Osteocyte (in vitro differentiated cells): ENCODE measurements around the gene FAAH. TPM values are rescaled to one million over a fixed set of nuclear protein-coding genes. Genes with fewer than 3 reads are reported as not detected.

Source experiments
- DNase-seq: peaks from one replicate; pipeline ENCODE4 v3.0.0; 2021; ENCODE audit warnings: mixed read lengths; ENCODE audit not compliant: unreplicated experiment; ENCODE audit errors: extremely low spot score
- H3K27ac Mint-ChIP-seq: one replicate; pipeline ENCODE4 v1.8.0; 2021; ENCODE audit warnings: mild to moderate bottlenecking, mixed read lengths; ENCODE audit not compliant: unreplicated experiment
- H3K27me3 Mint-ChIP-seq: one replicate; pipeline ENCODE4 v1.8.0; 2021; ENCODE audit warnings: mixed read lengths; ENCODE audit not compliant: unreplicated experiment
- H3K36me3 Mint-ChIP-seq: one replicate; pipeline ENCODE4 v1.8.0; 2021; ENCODE audit warnings: mixed read lengths; ENCODE audit not compliant: unreplicated experiment
- H3K4me1 Mint-ChIP-seq: one replicate; pipeline ENCODE4 v1.8.0; 2021; ENCODE audit warnings: mixed read lengths; ENCODE audit not compliant: unreplicated experiment
- H3K4me3 Mint-ChIP-seq: one replicate; pipeline ENCODE4 v1.8.0; 2021; ENCODE audit warnings: mild to moderate bottlenecking, moderate library complexity, mixed read lengths; ENCODE audit not compliant: unreplicated experiment
- H3K9me3 Mint-ChIP-seq: one replicate; pipeline ENCODE4 v1.8.0; 2021; ENCODE audit warnings: mixed read lengths; ENCODE audit not compliant: unreplicated experiment
- total RNA-seq: library from RNA; stranded (reverse); gene quantifications from 2 replicates; pipeline ENCODE4 v1.2.1, GENCODE V29; 2021
- TF ChIP-seq, protein P1 (sequence below): fragments of 200-600 bp; sonication (generic); IDR thresholded peaks from 2 replicates; pipeline ENCODE4 v1.5.0; 2021; ENCODE audit warnings: antibody characterized with exemption, mild to moderate bottlenecking, moderate library complexity

The FAAH gene
- total RNA-seq, 1 donor from 2014 or later: 15.3 TPM

DNA sequence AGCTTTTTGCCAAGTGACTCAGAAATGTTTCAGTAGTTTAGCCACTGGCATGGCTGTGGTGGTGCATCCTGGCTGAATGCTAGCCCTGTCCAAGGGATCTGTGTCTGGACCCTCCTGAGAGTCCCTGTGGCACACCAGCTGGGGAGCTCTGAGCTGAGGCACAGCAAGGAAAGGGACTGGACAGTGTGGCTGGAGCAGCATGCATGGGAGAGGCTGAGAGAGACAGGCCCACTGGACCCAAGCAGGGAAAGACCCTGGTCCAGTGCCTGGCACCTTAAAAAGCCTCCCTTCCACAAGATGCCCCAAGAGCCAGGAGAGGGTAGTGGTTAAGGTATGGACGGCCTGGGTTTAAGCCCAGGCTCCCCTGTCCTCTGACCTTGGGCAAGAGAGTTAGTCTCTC, 35.3 kb downstream of the FAAH start:
- TF ChIP-seq, protein P1, sequence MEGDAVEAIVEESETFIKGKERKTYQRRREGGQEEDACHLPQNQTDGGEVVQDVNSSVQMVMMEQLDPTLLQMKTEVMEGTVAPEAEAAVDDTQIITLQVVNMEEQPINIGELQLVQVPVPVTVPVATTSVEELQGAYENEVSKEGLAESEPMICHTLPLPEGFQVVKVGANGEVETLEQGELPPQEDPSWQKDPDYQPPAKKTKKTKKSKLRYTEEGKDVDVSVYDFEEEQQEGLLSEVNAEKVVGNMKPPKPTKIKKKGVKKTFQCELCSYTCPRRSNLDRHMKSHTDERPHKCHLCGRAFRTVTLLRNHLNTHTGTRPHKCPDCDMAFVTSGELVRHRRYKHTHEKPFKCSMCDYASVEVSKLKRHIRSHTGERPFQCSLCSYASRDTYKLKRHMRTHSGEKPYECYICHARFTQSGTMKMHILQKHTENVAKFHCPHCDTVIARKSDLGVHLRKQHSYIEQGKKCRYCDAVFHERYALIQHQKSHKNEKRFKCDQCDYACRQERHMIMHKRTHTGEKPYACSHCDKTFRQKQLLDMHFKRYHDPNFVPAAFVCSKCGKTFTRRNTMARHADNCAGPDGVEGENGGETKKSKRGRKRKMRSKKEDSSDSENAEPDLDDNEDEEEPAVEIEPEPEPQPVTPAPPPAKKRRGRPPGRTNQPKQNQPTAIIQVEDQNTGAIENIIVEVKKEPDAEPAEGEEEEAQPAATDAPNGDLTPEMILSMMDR: no peak
- peaks cover 45% of the 10 kb centered on the region for H3K27me3 Mint-ChIP-seq
- no peaks in the 10 kb centered on the region for H3K36me3 Mint-ChIP-seq
- no peak for DNase-seq
- no peaks in the 10 kb centered on the region for H3K9me3 Mint-ChIP-seq
- no peak overlapping the region for H3K4me3 Mint-ChIP-seq
- no peak overlapping the region for H3K27ac Mint-ChIP-seq
- no peaks in the 10 kb centered on the region for H3K4me1 Mint-ChIP-seq

DNA sequence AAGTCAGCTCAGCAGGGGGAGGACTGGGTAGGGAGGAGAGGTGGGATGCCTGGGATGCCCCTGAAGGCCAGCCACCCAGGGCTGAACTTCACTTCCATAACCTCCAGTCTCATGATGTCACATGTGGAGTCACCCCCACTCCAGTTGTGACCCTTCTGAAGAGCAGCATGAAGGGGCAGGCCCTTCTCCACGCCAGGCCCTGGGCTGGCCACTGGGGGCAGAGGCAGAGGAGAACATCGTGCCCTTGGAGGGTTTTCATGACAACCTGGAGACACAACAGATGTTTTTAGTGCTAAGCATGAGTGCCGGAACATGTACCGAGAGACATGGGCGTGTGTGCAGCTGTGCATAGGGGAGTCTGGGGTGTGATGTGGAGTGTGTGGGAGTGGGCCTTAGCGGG, 37.6 kb downstream of the FAAH start:
- Mint-ChIP-seq H3K4me1 (no peaks in the 10 kb centered on the region), H3K4me3 (no peak overlapping the region)

DNA sequence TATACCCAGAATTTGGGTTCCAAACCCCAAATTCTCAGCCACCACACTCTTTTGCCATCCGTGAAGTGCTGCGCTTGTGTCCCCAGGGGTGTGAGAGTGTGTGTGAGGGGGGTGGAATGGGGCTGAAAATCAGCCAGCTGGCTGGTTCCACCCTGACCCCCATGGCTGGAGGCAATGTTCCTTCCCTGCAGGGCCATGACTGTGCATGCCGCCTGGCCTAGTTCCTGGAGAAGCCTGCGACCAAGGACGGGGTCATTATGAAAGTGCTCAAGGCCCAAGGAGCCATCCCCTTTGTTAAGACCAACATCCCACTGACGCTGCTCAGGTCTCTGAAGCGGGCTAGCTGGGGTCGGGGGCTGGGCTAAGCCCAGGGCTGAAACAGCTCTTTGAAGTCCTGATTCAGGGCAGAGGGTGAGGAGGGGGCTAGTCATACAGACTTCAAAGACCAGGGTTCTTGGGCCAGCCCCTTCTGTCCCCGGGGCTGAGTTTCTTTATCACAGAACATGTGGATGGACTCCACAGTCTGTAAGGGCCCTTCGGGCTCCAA, 38.7 kb downstream of the FAAH start:
- H3K4me1 Mint-ChIP-seq: no peaks in the 10 kb centered on the region
- H3K36me3 Mint-ChIP-seq: no peaks in the 10 kb centered on the region
- no peaks in the 10 kb centered on the region for H3K9me3 Mint-ChIP-seq
- H3K27me3 Mint-ChIP-seq: peaks cover 52% of the 10 kb centered on the region
- TF ChIP-seq, protein P1: no peak
- H3K27ac Mint-ChIP-seq: no peak overlapping the region
- DNase-seq: no peak
- no peak overlapping the region for H3K4me3 Mint-ChIP-seq

More for the DNA sequence above, 37.6 kb downstream of the FAAH start:
- TF ChIP-seq, protein P1: no peak
- H3K27ac Mint-ChIP-seq: no peak overlapping the region
- no peak for DNase-seq
- no peaks in the 10 kb centered on the region for H3K9me3 Mint-ChIP-seq
- no peaks in the 10 kb centered on the region for H3K36me3 Mint-ChIP-seq
- H3K27me3 Mint-ChIP-seq: peaks cover 56% of the 10 kb centered on the region

DNA sequence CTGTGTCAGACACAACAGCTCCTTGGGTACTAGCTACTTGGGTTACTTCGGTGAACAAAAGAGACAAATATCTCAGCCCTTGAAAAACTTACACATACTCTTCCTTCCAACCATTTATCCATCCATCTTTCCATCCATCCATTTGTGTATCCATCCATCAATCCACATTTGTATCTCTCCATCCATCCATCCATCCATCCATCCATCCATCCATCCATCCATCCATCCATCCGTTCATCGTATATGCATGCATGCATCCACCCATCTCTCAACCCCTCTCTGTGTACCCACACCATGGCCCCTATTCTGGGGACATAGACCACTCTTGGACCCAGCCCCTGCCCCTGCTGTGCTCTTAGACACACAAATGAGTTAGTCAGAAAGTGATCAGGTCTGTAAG, 40.2 kb downstream of the FAAH start:
- no peaks in the 10 kb centered on the region for H3K9me3 Mint-ChIP-seq
- H3K27me3 Mint-ChIP-seq: peaks cover 45% of the 10 kb centered on the region
- DNase-seq: no peak
- H3K27ac Mint-ChIP-seq: no peak overlapping the region
- TF ChIP-seq, protein P1: no peak
- H3K36me3 Mint-ChIP-seq: no peaks in the 10 kb centered on the region
- H3K4me1 Mint-ChIP-seq: no peaks in the 10 kb centered on the region
- no peak overlapping the region for H3K4me3 Mint-ChIP-seq

GRCh38 chr1:46436844-46437243, 42.7 kb downstream of the FAAH start:
- Mint-ChIP-seq H3K27me3 (peaks cover 47% of the 10 kb centered on the region), H3K4me1 (no peaks in the 10 kb centered on the region), H3K27ac (no peak overlapping the region), H3K4me3 (no peak overlapping the region), H3K36me3 (no peaks in the 10 kb centered on the region), H3K9me3 (no peaks in the 10 kb centered on the region)
- TF ChIP-seq, protein P1: no peak
- no peak for DNase-seq
